ENCODE measurements around the gene EPB41L4B.
"Not testable (repeated sequence)": the region's sequence is repeated elsewhere in the genome, so short reads cannot be mapped to it uniquely, and the experiment has no call there.

The EPB41L4B gene

GRCh38 chr9:109295221-109296130 is 25.4 kb downstream of the EPB41L4B start:
- DNase-seq = no peak

DNA sequence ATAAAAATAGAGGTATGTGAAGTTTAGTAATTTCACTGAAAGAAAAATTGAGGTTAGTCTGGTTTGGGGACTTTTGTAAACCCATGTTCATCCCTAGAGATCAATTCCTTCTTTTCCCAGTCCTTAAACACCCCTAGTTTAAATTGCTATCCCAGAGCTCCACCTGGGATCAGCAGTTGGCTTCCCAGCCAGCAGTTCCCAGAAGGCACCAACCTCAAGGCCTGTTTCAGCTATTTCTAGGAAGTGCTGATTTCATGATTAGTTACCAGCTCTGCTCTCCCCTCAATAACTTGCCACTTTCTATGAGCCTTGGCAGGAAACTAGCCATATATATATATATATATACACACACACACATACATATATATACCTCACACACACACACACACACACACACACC is 30.5 kb downstream of the EPB41L4B start:
- DNase-seq = no peak

DNA sequence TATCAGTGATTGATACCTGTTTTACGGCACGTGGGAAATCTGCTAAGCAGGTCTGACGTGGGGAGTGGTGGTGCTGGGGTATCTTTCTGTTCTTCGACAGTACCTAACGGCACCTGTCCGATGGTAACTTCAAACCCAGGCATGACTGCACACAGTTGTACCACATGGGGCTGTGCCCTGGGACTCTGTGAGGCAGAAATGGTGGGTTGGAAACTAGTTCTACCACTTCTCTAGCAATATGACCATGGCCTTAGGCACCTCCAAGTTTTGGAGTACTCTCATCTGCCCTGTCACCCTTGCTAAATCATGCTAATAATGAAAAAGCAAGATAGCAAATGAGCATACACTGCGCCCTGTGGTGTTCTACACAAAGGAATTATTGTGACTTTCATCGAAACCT is 30.9 kb downstream of the EPB41L4B start:
- no peak for DNase-seq

- no peak for DNase-seq
These were observed 31.7 kb downstream of the EPB41L4B start for GRCh38 chr9:109289186-109289585.

GRCh38 chr9:109286981-109287380 is 33.9 kb downstream of the EPB41L4B start:
- no peak for DNase-seq

- no peak for DNase-seq
These were observed 34.3 kb downstream of the EPB41L4B start for GRCh38 chr9:109286571-109286977.

- DNase-seq = not testable (repeated sequence)
These were observed 37.2 kb downstream of the EPB41L4B start for GRCh38 chr9:109283672-109284071.

DNA sequence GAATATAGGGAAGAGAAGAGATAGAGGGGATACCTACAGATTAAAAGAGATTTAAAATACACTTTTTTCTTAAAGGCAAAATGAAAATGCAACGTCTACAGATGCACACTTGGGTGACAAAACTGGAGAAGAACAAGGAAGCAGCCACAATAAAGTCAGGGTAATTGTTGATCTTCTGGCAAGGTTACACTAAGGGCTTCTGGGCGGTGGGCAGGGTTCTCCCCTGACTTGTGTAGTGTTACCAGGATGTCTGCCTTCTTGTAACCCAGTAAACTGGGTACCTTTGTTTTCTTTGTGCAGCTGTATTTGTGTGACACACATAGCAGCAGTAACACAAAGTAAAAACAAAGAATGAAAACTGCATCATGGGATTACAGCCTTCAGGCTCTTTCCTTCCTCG is 37.8 kb downstream of the EPB41L4B start:
- DNase-seq = no peak

GRCh38 chr9:109282302-109282701 is 38.6 kb downstream of the EPB41L4B start:
- DNase-seq = no peak

DNA sequence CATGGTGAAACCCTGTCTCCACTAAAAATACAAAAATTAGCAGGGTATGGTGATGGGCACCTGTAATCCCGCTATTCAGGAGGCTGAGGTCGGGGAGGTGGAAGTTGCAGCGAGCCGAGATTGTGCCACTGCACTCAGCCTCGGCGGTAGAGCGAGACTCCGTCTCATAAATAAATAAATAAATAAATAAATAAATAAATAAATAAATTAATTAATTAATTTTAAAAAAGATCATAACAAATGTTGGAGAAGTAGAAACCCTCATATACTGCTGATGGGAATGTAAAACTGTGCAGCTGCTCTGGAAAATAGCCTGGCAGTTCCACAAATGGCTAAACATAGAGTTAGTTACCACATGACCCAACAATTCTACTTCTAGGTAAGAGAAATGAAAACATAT is 39.3 kb downstream of the EPB41L4B start:
- no peak for DNase-seq

DNA sequence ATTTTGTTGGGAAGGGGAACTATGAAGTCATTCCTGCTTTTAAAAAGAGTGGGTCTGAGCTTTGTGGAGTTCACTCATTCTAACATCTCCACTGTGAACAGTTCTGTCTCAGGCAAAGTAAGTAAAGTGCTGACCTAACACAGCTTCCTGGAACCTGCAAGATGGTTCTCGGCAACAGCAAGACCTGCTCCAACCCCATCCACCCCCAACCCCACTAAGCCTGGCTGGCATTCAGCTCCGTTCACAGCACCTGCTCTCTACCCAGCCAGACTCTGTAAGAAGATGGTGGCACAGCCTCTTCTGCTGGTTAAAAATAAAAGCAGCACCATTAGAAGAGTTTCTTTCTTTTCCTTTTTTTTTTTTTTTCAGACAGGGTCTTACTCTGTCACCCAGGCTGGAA is 42.0 kb downstream of the EPB41L4B start:
- DNase-seq = no peak

DNA sequence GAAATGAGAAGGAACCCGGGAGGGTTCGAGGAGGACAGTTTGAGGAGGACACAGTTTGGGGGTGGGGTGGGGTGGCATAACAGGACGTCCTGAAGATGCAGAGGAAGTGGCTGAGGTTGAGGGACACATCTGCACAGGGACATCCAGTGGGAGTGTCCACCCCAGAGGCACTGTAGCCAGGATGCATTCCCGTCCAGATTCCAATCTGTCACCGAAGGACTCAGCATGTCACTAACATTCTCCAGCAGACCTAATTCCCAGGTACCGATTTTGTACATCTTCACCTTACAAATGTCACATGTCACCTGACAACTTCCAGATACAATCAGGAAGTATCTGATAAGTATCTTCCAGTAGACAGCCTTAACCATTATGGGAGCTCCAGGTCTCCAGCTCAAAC is 42.6 kb downstream of the EPB41L4B start:
- DNase-seq = no peak

GRCh38 chr9:109277451-109277850 is 43.4 kb downstream of the EPB41L4B start:
- no peak for DNase-seq

DNA sequence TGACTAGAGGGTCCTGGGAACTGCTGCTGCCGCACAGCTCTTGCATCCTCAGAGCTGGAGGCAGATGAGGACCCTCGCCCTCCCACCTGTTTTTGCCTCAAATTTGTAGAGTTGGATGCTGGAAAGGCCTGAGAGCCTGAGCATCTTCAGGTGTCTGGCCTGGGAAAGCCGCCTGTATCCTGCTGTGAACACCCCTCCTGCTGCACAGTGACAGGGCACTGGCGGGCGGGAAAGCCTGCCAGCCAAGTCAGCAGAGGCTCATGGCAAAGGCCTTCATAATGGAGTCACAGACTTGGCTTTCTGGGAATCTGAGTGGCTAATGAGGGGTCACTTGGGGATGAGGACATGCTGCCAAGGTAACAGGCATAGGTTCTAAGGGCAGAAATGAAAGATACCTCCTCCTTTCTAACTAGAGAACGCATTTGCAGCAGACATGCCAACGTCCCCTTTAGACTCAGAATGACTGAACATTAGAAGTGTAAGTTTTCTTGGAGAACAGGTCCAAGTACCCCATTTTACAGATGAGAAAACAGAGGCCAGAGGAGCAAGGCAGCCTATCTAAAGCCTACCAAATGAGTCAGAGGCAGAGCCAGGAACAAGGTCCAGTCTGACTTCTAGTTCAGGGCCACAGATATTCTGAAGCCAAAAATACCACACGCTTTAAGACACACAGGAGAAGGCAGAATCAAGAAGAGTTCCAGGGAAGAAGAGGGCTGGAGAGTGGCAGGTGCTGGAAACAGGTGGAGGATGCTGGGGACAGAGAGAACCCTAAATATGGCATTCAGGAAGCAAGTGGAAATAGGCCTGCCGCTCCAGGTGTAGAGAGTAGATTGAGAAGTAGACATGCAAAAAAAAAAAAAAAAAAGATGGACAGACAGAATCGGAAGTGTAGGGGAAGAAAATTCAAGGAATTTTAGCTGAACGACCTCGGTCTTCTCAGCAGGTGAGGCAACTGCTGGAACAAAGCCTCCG is 44.1 kb downstream of the EPB41L4B start:
- no peak for DNase-seq

DNA sequence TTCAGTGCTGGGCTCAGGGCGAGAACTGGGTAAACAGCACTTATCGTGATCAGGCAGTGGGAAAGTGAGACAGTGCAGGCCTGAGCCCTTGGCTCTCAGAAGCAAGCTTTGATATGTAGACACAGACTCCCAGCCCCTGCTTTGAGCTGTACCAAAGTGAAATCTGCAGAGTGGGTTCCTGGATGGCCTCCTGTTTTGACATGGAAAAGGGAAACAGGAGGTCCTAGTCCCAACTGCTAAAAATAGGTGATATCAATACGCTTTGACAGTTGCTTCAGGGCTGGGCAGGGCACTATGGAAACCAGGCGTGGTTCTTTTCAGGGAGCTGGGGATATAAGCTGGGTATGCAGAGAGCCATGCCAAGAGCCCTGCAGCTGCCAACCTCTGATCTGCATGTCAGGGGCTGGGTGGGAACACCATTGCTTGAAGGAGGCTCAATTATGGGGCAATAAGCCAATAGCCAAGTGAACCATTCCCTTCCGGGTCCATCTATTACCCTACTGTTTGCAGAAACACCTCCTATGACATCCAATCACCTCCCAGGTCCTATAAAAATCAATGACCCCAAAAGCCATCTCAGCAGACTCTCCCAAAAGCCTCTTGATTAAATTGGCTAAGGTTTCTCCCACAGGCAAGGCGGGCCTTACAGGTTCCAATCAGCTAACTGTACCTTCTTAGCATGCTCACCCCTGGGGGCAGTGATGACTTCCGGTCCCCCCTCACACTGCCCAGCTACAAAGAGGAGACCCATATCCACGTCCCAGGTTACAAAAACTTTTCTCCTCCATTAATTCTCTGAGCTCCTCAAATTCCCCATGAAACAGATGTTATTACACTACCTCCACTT is 45.8 kb downstream of the EPB41L4B start:
- DNase-seq = no peak

DNA sequence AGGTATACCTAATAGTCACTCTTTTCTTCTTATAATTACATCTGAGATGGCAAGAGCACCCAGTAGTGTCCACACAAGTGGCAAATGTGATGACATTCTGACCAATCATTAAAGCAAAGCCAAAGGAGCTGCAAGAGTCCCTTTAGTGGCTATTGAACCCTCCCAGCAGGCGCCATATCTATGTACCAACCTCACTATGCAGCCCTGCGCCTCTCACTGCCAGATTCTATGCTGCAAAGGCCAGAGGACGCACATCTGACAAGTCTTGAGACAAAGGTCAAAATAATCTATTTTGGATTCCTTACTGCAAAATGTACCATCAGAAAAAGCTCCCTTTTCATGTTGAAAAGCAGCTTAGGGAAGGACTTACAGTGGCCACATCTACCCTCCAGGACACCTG is 47.0 kb downstream of the EPB41L4B start:
- DNase-seq = no peak

DNA sequence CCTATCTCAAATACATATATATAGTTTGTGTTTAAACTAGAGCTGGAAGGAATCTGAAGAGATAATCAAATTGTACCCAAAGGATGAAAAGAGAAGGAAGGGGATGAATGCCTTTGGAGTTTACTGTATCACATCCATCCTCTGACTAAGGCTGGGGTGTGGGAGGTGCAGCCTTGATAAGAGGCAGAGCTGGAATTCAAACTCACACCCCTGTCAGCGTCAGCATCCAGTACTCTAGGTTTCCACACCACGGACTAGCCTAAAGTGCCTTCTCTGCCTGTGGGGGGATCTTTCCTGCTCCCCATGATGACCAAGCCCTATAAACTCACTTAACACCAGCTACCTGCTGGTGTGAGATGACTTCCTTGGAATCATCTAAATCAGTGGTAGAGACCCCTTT is 48.1 kb downstream of the EPB41L4B start:
- DNase-seq = no peak

GRCh38 chr9:109272045-109272444 is 48.8 kb downstream of the EPB41L4B start:
- DNase-seq = no peak

DNA sequence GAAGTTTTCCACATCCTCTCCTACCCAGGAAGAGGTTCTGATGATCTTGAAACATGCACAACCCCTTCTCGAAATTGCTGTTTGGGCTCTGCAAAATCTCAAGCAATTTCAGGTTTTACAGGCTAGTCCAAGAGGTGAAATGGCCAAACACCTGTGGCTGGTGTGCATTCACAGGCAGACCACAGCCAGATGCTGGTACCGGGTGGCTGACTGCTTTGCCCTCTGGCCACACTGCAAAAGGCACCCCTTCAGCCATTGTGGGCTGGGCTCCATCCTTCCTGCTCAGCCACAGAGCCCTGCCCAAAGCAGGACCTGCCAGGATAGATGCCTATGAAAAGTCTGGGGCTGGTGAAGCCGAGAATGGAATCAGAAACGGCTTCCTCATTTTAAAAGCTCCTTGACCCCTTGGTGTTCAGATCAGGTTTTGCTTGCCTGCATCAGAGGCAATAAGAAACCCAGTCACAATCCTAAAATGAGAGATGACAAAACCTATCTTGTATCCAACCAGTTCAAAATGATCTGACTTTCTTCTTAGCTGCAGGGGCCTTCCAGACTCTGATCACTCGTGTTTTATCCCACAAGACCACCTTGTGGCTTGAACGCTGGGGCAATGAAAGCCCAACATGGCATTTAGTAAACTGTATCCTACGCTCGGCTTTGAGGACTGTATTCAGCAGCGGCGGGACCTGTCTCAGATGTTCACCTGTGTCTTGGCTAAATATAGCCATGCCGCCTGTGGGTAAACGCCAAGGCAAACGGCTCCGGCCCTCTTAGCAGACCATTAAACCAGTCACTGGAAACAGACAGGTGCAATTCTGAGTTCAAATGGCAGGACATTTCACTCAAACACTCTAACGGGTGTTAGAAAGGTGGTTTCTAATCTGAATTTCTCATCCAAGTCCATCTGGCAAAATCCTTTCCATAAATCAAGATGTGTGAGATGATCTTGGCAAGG is 49.6 kb downstream of the EPB41L4B start:
- no peak for DNase-seq

DNA sequence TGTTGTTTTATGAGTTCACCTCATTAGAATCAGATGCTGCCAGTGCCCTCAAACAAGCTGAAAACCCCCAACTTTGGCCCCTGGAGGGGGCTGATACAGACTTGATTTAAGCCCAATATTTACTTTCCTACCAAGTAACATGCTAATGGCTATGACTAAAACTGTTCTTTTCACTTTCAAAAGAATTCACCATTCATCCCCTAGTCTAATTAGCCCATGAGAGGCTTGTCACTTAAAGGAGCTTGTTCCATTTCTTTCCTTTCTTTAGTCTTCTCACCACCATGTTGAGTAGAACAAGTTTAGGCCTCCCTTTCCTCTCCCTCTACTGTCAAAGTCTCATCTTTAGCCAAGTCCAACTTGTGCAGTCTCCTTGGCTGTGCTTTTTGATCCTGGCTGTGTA is 50.4 kb downstream of the EPB41L4B start:
- no peak for DNase-seq

GRCh38 chr9:109269839-109270238 is 51.0 kb downstream of the EPB41L4B start:
- no peak for DNase-seq
